ENCODE results near the gene OMG. TPM values are rescaled to one million over a fixed set of nuclear protein-coding genes. Genes with fewer than 3 reads are reported as not detected.

The OMG gene
- not detected for total RNA-seq

GRCh38 chr17:31297090-31297489 is at the start of gene OMG:
OMG (minus strand) TSS chr17:31297239; CDS start chr17:31296331, 908 bp downstream.

GRCh38 chr17:31321481-31321880 is 24.4 kb upstream of the OMG start, which contains the start of gene EVI2A:
EVI2A (minus strand) TSS chr17:31321622; CDS start chr17:31319013, 2,609 bp downstream.

GRCh38 chr17:31313982-31314781 is 17.1 kb upstream of the OMG start, which contains the start of gene EVI2B:
EVI2B (minus strand) TSS chr17:31314054; CDS start chr17:31305609, 8,445 bp downstream.

Other genes with a start within 250 kb of the OMG start
- 89.8 TPM for gene NF1, start 202.3 kb downstream of the OMG start, total RNA-seq
- 3.3 TPM for gene EVI2B, start 16.8 kb upstream of the OMG start, total RNA-seq
- 3.4 TPM for gene EVI2A, start 24.4 kb upstream of the OMG start, total RNA-seq
- gene RAB11FIP4, start 94.4 kb upstream of the OMG start, total RNA-seq: 15.4 TPM

Data from metanephros (tissue), 1 donor.